Kidney (tissue), 14 donors: ENCODE results near the gene INAFM2. TPM values are rescaled to one million over a fixed set of nuclear protein-coding genes. Genes with fewer than 3 reads are reported as not detected.
A peak's percentile ranks its signal among the peaks of the same experiment; 100 is the strongest.

Experiments
- DNase-seq, 5 donors: peaks; one replicate each; pipeline ENCODE4 v3.0.0-alpha.2; 2013 to 2020
- FAIRE-seq: peaks from 2 replicates; lab custom pipeline; 2012; peaks lifted over from hg19 to GRCh38; lab: Jason Lieb, UNC
- H3K27ac ChIP-seq, 2 donors: one replicate each; pipeline ENCODE4 v1.7.0; 2013; ENCODE audit warnings: low read depth in 2 of 2, low read length in 2 of 2, inconsistent platforms in 1 of 2
- H3K27me3 ChIP-seq: one replicate; pipeline ENCODE4 v1.7.1; 2013; ENCODE audit warnings: low read length, inconsistent platforms; ENCODE audit not compliant: control insufficient read depth, insufficient read depth
- H3K36me3 ChIP-seq, 3 donors: one replicate each; pipeline versions ENCODE4 v1.7.0 to v1.7.1; 2013; ENCODE audit warnings: low read length in 3 of 3, control low read depth in 1 of 3, inconsistent platforms in 1 of 3; ENCODE audit not compliant: insufficient read depth in 3 of 3, control insufficient read depth in 2 of 3
- H3K4me1 ChIP-seq, 3 donors: one replicate each; pipeline versions ENCODE4 v1.7.0 to v1.7.1; 2013; ENCODE audit warnings: low read length in 3 of 3, inconsistent platforms in 1 of 3, low read depth in 1 of 3; ENCODE audit not compliant: control insufficient read depth in 2 of 3, insufficient read depth in 2 of 3
- H3K4me3 ChIP-seq, 3 donors: one replicate each; pipeline versions ENCODE4 v1.7.0 to v1.8.1; 2013; ENCODE audit warnings: low read length in 3 of 3, control low read depth in 1 of 3, inconsistent platforms in 1 of 3
- H3K9ac ChIP-seq, 3 donors: one replicate each; pipeline versions ENCODE4 v1.7.0 to v1.7.1; 2013; ENCODE audit warnings: low read length in 3 of 3, control low read depth in 1 of 3, inconsistent platforms in 1 of 3
- H3K9me3 ChIP-seq, 3 donors: one replicate each; pipeline versions ENCODE4 v1.7.0 to v1.7.1; 2013; ENCODE audit warnings: low read length in 3 of 3, control low read depth in 1 of 3, inconsistent platforms in 1 of 3; ENCODE audit not compliant: control insufficient read depth in 2 of 3, insufficient read depth in 1 of 3
- CTCF ChIP-seq: IDR thresholded peaks from 3 replicates; pipeline ENCODE4 v1.5.1; 2012; ENCODE audit warnings: mild to moderate bottlenecking, moderate library complexity, borderline replicate concordance; ENCODE audit not compliant: insufficient read depth; ENCODE audit errors: extremely low read depth
- intact Hi-C: fragments of 100-400 bp; cut with DNase I; formaldehyde crosslinking; loops from one replicate; pipeline ENCODE4 v1.11.1; 2022
- polyA plus RNA-seq: library from polyadenylated mRNA; stranded (reverse); fragments of 350-450 nt; fragmentation: Illumina TruSeq; extraction: RNeasy Lipid Tissue Mini Kit (QIAGEN cat#74804); gene quantifications from one replicate; pipeline ENCODE4 v1.2.3, GENCODE V29; 2014; ENCODE audit warnings: low read depth, low replicate concordance; ENCODE audit not compliant: insufficient read depth
- total RNA-seq: library from RNA; stranded (reverse); fragmentation: NEBNext Ultra II Directional; extraction: Animal tissue kit (Norgen Biotek cat#: 25700); gene quantifications from one replicate; pipeline ENCODE4 v1.2.1, GENCODE V29; 2021
- donor health status: control.
- donor health status: control.
- donor health status: control.
- donor health status: control.
- donor health status: control.
- donor health status: DM: yes; HTN: yes; CAD: no.
- donor health status: Normal renal cell carcinoma (clear cell type).

Gene INAFM2
- total and polyA plus RNA-seq, 2 donors from 2014 or later: 14.7 to 21.6 TPM

- FAIRE-seq (no peak), DNase-seq (peak in 1 of 5 donors; percentile 13)
- H3K36me3 ChIP-seq: no peaks in the 10 kb centered on the region
- H3K4me1 ChIP-seq: peaks cover 0 to 23% (median 11%) of the 10 kb centered on the region in 3 donors
- H3K4me3 ChIP-seq: no peak overlapping the region
- no peak overlapping the region for H3K27ac ChIP-seq
- no peak for TF ChIP-seq CTCF
- no peaks in the 10 kb centered on the region for H3K27me3 ChIP-seq
- intact Hi-C loops: no loop called here
- no peak overlapping the region for H3K9ac ChIP-seq
- H3K9me3 ChIP-seq: no peaks in the 10 kb centered on the region
Measured at GRCh38 chr15:40344217-40344616, 20.7 kb downstream of the INAFM2 start.

GRCh38 chr15:40344631-40345120, 21.2 kb downstream of the INAFM2 start:
- DNase-seq (peak in 4 of 5 donors; percentile 53 to 78 (median 70)), FAIRE-seq (no peak)
- intact Hi-C loops: no loop called here
- Histone ChIP-seq H3K4me1 (peaks cover 0 to 19% (median 7%) of the 10 kb centered on the region in 3 donors), H3K27ac (no peak overlapping the region), H3K9ac (no peak overlapping the region), H3K9me3 (no peaks in the 10 kb centered on the region), H3K4me3 (no peak overlapping the region), H3K27me3 (no peaks in the 10 kb centered on the region), H3K36me3 (no peaks in the 10 kb centered on the region)
- TF ChIP-seq CTCF: peak; percentile 68

- TF ChIP-seq CTCF: no peak
- no peaks in the 10 kb centered on the region for H3K36me3 ChIP-seq
- H3K27ac ChIP-seq: no peak overlapping the region
- H3K9ac ChIP-seq: no peak overlapping the region
- no peaks in the 10 kb centered on the region for H3K9me3 ChIP-seq
- H3K4me3 ChIP-seq: no peak overlapping the region
- H3K4me1 ChIP-seq: peaks cover 0 to 12% (median 2%) of the 10 kb centered on the region in 3 donors
- FAIRE-seq (no peak), DNase-seq (no peak)
- no peaks in the 10 kb centered on the region for H3K27me3 ChIP-seq
- intact Hi-C loops: no loop called here
Measured at GRCh38 chr15:40345225-40345866, 21.9 kb downstream of the INAFM2 start.
